GM19328 (cell line): ENCODE measurements around the gene RAPGEF6.
"Not testable (repeated sequence)": the region's sequence is repeated elsewhere in the genome, so short reads cannot be mapped to it uniquely, and the experiment has no call there.

Experiments
- ATAC-seq: cut with Tn5 transposase; IDR thresholded peaks from one replicate; pipeline ENCODE4 v1.9.1; 2021; ENCODE audit warnings: mild to moderate bottlenecking, moderate library complexity; ENCODE audit not compliant: unreplicated experiment

The RAPGEF6 gene

GRCh38 chr5:131514316-131515283 lies 120.4 kb downstream of the RAPGEF6 start:
- no peak for ATAC-seq

GRCh38 chr5:131513780-131514179 lies 121.2 kb downstream of the RAPGEF6 start:
- ATAC-seq = no peak

GRCh38 chr5:131511934-131512333 lies 123.1 kb downstream of the RAPGEF6 start:
- ATAC-seq = no peak

GRCh38 chr5:131509801-131510200 lies 125.2 kb downstream of the RAPGEF6 start:
- no peak for ATAC-seq

GRCh38 chr5:131505237-131505908 lies 129.7 kb downstream of the RAPGEF6 start:
- ATAC-seq = peak; percentile 70

- peak; percentile 88 for ATAC-seq
Measured at GRCh38 chr5:131496400-131496713, 138.7 kb downstream of the RAPGEF6 start.

- ATAC-seq = peak; percentile 25
Measured at GRCh38 chr5:131495536-131496399, 139.3 kb downstream of the RAPGEF6 start.

- ATAC-seq = no peak
Measured at GRCh38 chr5:131491749-131492148, 143.3 kb downstream of the RAPGEF6 start.

- ATAC-seq = peak; percentile 85
Measured at GRCh38 chr5:131488463-131488862, 146.6 kb downstream of the RAPGEF6 start.

GRCh38 chr5:131487371-131487770 lies 147.7 kb downstream of the RAPGEF6 start:
- not testable (repeated sequence) for ATAC-seq

GRCh38 chr5:131482617-131483016 lies 152.4 kb downstream of the RAPGEF6 start:
- ATAC-seq = no peak

- ATAC-seq = no peak
Measured at GRCh38 chr5:131481569-131481968, 153.5 kb downstream of the RAPGEF6 start.

- no peak for ATAC-seq
Measured at GRCh38 chr5:131475541-131475941, 159.5 kb downstream of the RAPGEF6 start.

- ATAC-seq = no peak
Measured at GRCh38 chr5:131473731-131474130, 161.3 kb downstream of the RAPGEF6 start.

GRCh38 chr5:131466171-131466766 lies 168.8 kb downstream of the RAPGEF6 start:
- ATAC-seq = no peak

GRCh38 chr5:131463656-131464055 lies 171.4 kb downstream of the RAPGEF6 start:
- ATAC-seq = no peak

- no peak for ATAC-seq
Measured at GRCh38 chr5:131462454-131462853, 172.6 kb downstream of the RAPGEF6 start.

- no peak for ATAC-seq
Measured at GRCh38 chr5:131461742-131462141, 173.3 kb downstream of the RAPGEF6 start.

- no peak for ATAC-seq
Measured at GRCh38 chr5:131460867-131461572, 174.0 kb downstream of the RAPGEF6 start.

GRCh38 chr5:131460133-131460532 lies 174.9 kb downstream of the RAPGEF6 start:
- ATAC-seq = no peak
